Measurements from ENCODE around the gene CRTC3.

The CRTC3 gene

GRCh38 chr15:90603893-90604292, 74.2 kb downstream of the CRTC3 start:
- no peaks in the 10 kb centered on the region for H3K9me3 Mint-ChIP-seq
- ATAC-seq, result no peak

DNA sequence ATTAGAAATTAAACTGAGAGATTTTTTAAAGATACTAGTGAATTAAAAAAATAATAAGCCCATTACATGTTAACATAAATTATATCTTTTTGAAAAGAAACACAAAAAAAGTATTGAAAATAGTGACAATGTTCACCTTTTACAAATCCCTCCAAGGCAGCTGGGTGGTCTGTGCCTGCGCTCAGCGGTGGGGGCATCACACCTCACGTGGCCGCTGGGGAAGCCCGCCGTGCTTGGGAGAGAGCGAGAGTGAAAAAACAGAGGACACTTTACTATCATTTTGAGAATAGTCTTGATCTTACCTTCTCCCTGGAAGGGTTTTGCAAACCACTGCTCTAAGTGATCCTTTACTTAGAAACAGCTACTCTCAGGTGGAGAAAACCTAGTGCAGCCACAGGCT, 76.9 kb downstream of the CRTC3 start:
- DNase-seq, result no peak
- Mint-ChIP-seq H3K4me1 (peaks cover 17% of the 10 kb centered on the region), H3K4me3 (no peak overlapping the region), H3K36me3 (ENCODE audit: low read depth) (peaks cover 13% of the 10 kb centered on the region), H3K27me3 (no peaks in the 10 kb centered on the region), H3K27ac (no peak overlapping the region), H3K9me3 (no peaks in the 10 kb centered on the region)
- ATAC-seq, result no peak

More at GRCh38 chr15:90603893-90604292, 74.2 kb downstream of the CRTC3 start:
- DNase-seq, result peak; percentile 56
- no peak overlapping the region for H3K27ac Mint-ChIP-seq
- H3K4me3 Mint-ChIP-seq, result no peak overlapping the region
- peaks cover 9% of the 10 kb centered on the region for H3K36me3 Mint-ChIP-seq (ENCODE audit: low read depth)
- H3K27me3 Mint-ChIP-seq, result no peaks in the 10 kb centered on the region
- peaks cover 36% of the 10 kb centered on the region for H3K4me1 Mint-ChIP-seq

GRCh38 chr15:90607361-90607760, 77.6 kb downstream of the CRTC3 start:
- Mint-ChIP-seq H3K4me3 (no peak overlapping the region), H3K36me3 (ENCODE audit: low read depth) (peaks cover 10% of the 10 kb centered on the region), H3K27me3 (no peaks in the 10 kb centered on the region), H3K9me3 (no peaks in the 10 kb centered on the region), H3K4me1 (peaks cover 17% of the 10 kb centered on the region), H3K27ac (no peak overlapping the region)
- ATAC-seq (no peak), DNase-seq (no peak)

DNA sequence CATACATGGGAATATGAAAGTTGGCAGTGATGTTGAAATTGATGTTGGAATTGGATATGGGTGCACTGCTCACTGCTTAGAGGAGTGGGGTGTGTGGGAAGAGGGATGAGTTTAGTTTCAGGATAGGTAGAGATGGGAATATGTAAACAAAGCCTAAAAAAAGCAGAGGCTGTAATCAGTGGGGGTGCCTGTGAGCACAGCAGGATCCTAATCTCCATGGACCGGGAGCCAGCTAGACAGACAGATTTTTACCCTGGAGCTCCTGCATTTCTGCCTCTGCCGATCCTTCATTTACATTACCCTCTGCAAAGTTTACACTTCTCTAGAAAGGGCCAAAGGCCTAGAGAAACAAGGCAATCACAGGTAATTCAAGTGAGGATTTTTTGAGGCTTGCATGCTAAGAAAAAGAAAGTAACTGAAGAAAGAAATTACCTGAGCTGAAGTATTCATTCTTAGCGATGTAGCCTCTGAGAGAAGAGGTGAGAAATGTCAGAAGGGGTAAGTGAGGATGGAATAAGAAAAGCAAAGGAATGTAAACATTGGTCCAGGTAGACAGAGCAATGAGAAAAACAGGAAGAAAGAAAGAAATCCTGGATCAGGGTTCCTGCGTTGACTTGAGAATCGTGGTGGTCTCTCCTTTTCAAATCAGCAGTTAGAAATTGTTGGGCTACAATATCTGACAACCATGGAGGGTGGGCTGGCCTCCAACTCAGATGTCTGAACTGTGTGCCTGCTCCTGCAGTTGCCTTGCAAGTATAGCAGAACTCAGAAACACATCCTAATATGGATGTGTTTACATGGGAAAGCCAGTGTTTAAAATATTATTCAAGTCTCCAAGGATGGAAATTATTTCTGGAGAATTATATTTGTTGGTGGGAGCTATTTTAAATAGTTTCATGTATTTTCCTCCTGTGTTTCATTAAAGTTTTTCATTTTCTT, 79.8 kb downstream of the CRTC3 start:
- H3K4me3 Mint-ChIP-seq, result no peak overlapping the region
- H3K36me3 Mint-ChIP-seq (ENCODE audit: low read depth), result peaks cover 10% of the 10 kb centered on the region
- no peak for DNase-seq
- no peak for ATAC-seq
- no peaks in the 10 kb centered on the region for H3K27me3 Mint-ChIP-seq
- H3K27ac Mint-ChIP-seq, result no peak overlapping the region
- peaks cover 15% of the 10 kb centered on the region for H3K4me1 Mint-ChIP-seq
- H3K9me3 Mint-ChIP-seq, result no peaks in the 10 kb centered on the region

DNA sequence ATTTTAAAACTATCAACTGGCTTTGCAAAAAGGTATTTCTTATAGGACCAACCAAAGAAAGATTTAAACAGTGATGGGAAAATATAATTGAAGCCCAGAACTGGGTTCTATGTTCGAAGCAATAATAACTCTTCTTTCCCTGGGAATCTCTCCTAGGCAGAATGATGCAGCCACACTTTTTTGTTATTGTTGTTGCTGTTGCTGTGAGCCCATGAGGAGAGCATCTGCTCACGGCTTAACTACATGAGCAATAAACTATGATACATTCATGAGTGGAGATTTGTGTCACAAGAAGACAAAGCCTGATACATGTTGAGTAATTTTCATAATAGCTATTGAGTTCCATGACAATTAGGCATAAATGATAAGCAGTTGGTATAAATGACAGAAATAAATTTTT, 80.5 kb downstream of the CRTC3 start:
- Mint-ChIP-seq H3K9me3 (no peaks in the 10 kb centered on the region), H3K4me1 (peaks cover 14% of the 10 kb centered on the region), H3K27ac (no peak overlapping the region), H3K27me3 (no peaks in the 10 kb centered on the region), H3K4me3 (no peak overlapping the region), H3K36me3 (ENCODE audit: low read depth) (peaks cover 12% of the 10 kb centered on the region)
- ATAC-seq (no peak), DNase-seq (no peak)

DNA sequence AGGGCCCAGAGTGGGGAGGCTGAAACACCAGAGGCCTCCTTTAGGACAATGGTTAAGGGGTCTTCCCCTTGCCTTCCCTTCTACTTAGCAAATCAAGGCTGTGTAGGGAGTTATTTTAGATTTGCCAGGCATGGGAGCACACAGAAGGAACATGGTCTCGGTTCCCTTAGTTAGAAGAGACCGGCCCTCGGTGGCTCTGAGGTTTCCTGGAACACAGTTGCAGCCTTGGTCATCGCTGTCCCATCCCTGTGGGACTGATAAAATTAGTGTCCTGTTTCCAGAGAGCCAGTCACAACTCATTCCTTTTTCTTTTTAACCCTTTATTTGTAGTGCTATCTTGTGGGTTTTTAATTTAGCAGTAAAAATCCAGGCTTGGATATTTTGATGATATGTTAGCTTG, 81.4 kb downstream of the CRTC3 start:
- DNase-seq, result no peak
- peaks cover 13% of the 10 kb centered on the region for H3K4me1 Mint-ChIP-seq
- H3K4me3 Mint-ChIP-seq, result no peak overlapping the region
- no peaks in the 10 kb centered on the region for H3K27me3 Mint-ChIP-seq
- H3K27ac Mint-ChIP-seq, result no peak overlapping the region
- no peaks in the 10 kb centered on the region for H3K9me3 Mint-ChIP-seq
- ATAC-seq, result no peak
- H3K36me3 Mint-ChIP-seq (ENCODE audit: low read depth), result peaks cover 12% of the 10 kb centered on the region

- DNase-seq (no peak), ATAC-seq (peak; percentile 75)
- Mint-ChIP-seq H3K4me3 (no peak overlapping the region), H3K27me3 (no peaks in the 10 kb centered on the region), H3K27ac (peak overlapping the region; percentile 27), H3K36me3 (ENCODE audit: low read depth) (peaks cover 26% of the 10 kb centered on the region), H3K4me1 (peaks cover 44% of the 10 kb centered on the region), H3K9me3 (no peaks in the 10 kb centered on the region)
Measured at GRCh38 chr15:90617171-90617570, 87.4 kb downstream of the CRTC3 start.

DNA sequence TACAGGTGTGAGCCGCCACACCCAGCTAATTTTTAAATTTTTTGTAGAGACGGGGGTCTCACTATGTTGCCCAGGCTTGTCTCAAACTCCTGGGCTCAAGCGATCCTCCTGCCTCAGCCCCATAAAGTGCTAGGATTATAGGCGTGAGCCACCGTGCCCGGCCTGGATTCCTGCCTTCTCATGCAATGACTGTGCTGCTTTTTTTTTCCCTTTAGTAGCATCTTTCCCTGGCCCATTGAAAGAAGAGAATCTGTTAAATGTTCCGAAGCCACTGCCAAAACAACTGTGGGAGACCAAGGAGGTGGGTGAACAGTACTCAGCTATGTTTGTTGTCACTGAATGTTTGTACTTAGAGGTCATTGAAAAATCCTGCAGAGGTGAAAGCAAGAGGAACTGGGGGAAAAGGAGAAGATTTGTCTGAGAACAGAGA, 88.0 kb downstream of the CRTC3 start:
- Mint-ChIP-seq H3K4me1 (peaks cover 44% of the 10 kb centered on the region), H3K27me3 (no peaks in the 10 kb centered on the region), H3K36me3 (ENCODE audit: low read depth) (peaks cover 26% of the 10 kb centered on the region)

DNA sequence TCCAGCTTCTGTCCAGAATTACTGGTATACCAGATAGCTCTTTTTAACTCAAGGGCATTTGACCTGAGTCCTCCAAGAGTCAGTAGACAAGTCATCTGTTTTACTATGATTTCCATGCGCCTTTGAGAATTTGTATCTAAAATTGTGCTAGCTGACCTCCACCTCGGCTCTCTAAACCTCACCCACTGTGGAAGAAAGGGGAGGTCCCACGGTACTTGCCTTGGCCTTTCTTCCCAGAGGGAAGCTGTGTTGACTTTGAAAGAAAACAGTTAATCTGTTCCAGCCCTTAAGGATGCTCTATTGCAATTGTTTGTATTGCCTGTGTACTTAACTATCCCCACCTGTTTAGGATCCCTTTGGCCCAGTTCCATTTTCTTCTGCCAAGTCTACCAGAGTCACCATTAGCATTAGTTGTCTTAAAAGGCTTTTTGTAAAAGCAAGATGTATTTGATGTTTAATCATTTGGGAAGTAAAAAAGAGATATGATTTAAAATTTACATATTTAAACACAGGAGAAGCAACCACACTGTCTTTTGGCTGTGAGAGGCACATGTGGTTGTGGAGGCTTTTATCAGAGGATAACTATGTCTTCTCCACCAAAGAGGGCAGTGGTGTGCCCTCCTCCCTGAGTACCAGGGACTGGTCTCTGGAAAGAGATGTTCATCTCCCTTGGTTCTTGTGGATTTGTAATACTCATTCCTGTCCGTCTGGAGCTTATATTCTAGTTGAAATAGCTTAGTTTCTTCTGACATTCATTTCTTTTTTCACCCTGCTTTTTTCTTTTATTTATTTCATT, 88.8 kb downstream of the CRTC3 start:
- no peak overlapping the region for H3K4me3 Mint-ChIP-seq
- no peaks in the 10 kb centered on the region for H3K9me3 Mint-ChIP-seq
- peaks cover 44% of the 10 kb centered on the region for H3K4me1 Mint-ChIP-seq
- no peak overlapping the region for H3K27ac Mint-ChIP-seq
- no peak for DNase-seq
- peaks cover 24% of the 10 kb centered on the region for H3K36me3 Mint-ChIP-seq (ENCODE audit: low read depth)
- H3K27me3 Mint-ChIP-seq, result no peaks in the 10 kb centered on the region
- ATAC-seq, result no peak

More for the DNA sequence above, 88.0 kb downstream of the CRTC3 start:
- no peak overlapping the region for H3K27ac Mint-ChIP-seq
- H3K9me3 Mint-ChIP-seq, result no peaks in the 10 kb centered on the region
- DNase-seq, result no peak
- ATAC-seq, result no peak
- H3K4me3 Mint-ChIP-seq, result no peak overlapping the region

- H3K4me3 Mint-ChIP-seq, result no peak overlapping the region
- ATAC-seq (no peak), DNase-seq (no peak)
- H3K36me3 Mint-ChIP-seq (ENCODE audit: low read depth), result peaks cover 24% of the 10 kb centered on the region
- H3K27ac Mint-ChIP-seq, result peak overlapping the region; percentile 29
- no peaks in the 10 kb centered on the region for H3K27me3 Mint-ChIP-seq
- H3K4me1 Mint-ChIP-seq, result peaks cover 34% of the 10 kb centered on the region
- no peaks in the 10 kb centered on the region for H3K9me3 Mint-ChIP-seq
Measured at GRCh38 chr15:90619468-90619867, 89.7 kb downstream of the CRTC3 start.

GRCh38 chr15:90619939-90620338, 90.2 kb downstream of the CRTC3 start:
- Mint-ChIP-seq H3K4me1 (peaks cover 33% of the 10 kb centered on the region), H3K36me3 (ENCODE audit: low read depth) (peaks cover 23% of the 10 kb centered on the region), H3K4me3 (no peak overlapping the region), H3K9me3 (no peaks in the 10 kb centered on the region), H3K27ac (peak overlapping the region; percentile 29), H3K27me3 (no peaks in the 10 kb centered on the region)
- no peak for ATAC-seq
- no peak for DNase-seq

- Mint-ChIP-seq H3K36me3 (ENCODE audit: low read depth) (peaks cover 21% of the 10 kb centered on the region), H3K4me1 (peaks cover 31% of the 10 kb centered on the region), H3K9me3 (no peaks in the 10 kb centered on the region), H3K27ac (no peak overlapping the region), H3K27me3 (no peaks in the 10 kb centered on the region), H3K4me3 (no peak overlapping the region)
- ATAC-seq (peak; percentile 55), DNase-seq (no peak)
Measured at GRCh38 chr15:90620379-90621067, 90.8 kb downstream of the CRTC3 start.

GRCh38 chr15:90623854-90624253, 94.1 kb downstream of the CRTC3 start:
- no peaks in the 10 kb centered on the region for H3K9me3 Mint-ChIP-seq
- no peak overlapping the region for H3K4me3 Mint-ChIP-seq
- H3K27me3 Mint-ChIP-seq, result no peaks in the 10 kb centered on the region
- ATAC-seq, result no peak
- no peak for DNase-seq
- peaks cover 17% of the 10 kb centered on the region for H3K4me1 Mint-ChIP-seq
- no peak overlapping the region for H3K27ac Mint-ChIP-seq
- peaks cover 20% of the 10 kb centered on the region for H3K36me3 Mint-ChIP-seq (ENCODE audit: low read depth)

GRCh38 chr15:90624278-90624981, 94.7 kb downstream of the CRTC3 start:
- ATAC-seq (no peak), DNase-seq (no peak)
- no peak overlapping the region for H3K4me3 Mint-ChIP-seq
- no peaks in the 10 kb centered on the region for H3K27me3 Mint-ChIP-seq
- H3K27ac Mint-ChIP-seq, result no peak overlapping the region
- no peaks in the 10 kb centered on the region for H3K9me3 Mint-ChIP-seq
- peaks cover 25% of the 10 kb centered on the region for H3K36me3 Mint-ChIP-seq (ENCODE audit: low read depth)
- peaks cover 14% of the 10 kb centered on the region for H3K4me1 Mint-ChIP-seq

Measured in activated naive CD8-positive, alpha-beta T cell treated with anti-CD3 and anti-CD28 coated beads, Interleukin-2, amount 50 U/mL, for 24 hours (primary cell).